ENCODE data around the gene MACF1. TPM values are rescaled to one million over a fixed set of nuclear protein-coding genes. Genes with fewer than 3 reads are reported as not detected.

Gene MACF1
- total and polyA plus RNA-seq, 9 donors, result 93.6 to 331 (median 247) TPM

DNA sequence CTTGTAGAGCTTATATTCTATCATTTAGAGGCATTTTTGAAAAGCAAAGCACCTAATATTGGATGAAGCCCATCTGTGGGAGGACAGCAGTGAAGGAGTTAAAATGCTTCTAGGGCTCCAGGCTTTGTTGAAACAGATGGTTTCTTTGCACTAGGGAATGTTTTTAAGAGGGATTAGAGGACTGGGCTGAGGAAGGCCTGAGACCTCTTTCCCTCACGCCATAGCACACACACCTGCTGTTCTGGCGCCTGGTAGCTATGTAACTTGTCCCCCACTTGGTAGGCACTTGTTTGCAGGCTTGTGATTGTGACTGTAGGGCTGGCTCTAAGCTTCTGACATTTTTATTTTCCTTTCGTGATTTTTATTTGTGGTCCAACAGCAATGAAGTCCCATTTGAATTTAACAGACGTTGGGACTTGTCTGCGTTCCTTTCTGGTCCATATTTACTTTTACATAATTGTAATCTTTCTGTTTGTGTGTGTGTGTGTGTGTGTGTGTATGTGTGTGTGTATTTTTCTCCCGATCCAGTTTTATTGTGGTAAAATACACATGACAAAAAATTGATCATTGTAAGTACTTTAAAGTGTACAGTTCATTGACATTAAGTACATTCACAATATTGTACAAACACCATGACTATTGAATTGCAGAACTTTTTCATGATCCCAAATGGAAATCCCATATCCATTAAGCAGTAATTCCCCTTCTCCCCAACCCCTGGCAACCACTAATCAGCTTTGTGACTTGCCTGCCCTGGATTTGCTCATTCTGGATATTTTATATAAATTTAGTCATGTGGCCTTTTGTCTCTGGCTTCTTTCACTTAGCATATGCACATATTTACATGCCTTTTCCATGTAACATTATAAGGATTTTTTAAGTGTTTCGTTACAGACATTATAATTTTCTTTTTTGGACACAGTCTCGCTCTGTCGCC, 33.5 kb upstream of the MACF1 start:
- Histone ChIP-seq H3K4me1 (ENCODE audit: insufficient read depth) (peaks cover 16% of the 10 kb centered on the region), H3K27ac (no peak overlapping the region), H3K4me3 (no peak overlapping the region), H3K27me3 (no peaks in the 10 kb centered on the region), H3K9me3 (no peaks in the 10 kb centered on the region), H3K36me3 (no peaks in the 10 kb centered on the region)
- 58 to 76% (median 61%) methylated on average over 9 of the region's 9 CpGs for WGBS, 3 donors
- no peak for DNase-seq
- no peak for TF ChIP-seq EP300 (IDR thresholded peaks at IDR 0.05)
- TF ChIP-seq, protein P1, sequence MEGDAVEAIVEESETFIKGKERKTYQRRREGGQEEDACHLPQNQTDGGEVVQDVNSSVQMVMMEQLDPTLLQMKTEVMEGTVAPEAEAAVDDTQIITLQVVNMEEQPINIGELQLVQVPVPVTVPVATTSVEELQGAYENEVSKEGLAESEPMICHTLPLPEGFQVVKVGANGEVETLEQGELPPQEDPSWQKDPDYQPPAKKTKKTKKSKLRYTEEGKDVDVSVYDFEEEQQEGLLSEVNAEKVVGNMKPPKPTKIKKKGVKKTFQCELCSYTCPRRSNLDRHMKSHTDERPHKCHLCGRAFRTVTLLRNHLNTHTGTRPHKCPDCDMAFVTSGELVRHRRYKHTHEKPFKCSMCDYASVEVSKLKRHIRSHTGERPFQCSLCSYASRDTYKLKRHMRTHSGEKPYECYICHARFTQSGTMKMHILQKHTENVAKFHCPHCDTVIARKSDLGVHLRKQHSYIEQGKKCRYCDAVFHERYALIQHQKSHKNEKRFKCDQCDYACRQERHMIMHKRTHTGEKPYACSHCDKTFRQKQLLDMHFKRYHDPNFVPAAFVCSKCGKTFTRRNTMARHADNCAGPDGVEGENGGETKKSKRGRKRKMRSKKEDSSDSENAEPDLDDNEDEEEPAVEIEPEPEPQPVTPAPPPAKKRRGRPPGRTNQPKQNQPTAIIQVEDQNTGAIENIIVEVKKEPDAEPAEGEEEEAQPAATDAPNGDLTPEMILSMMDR (IDR thresholded peaks at IDR 0.05), result no peak
- no peak for TF ChIP-seq POLR2A (IDR thresholded peaks at IDR 0.05)
- intact Hi-C loops (cut with DNase I), result no loop called here

DNA sequence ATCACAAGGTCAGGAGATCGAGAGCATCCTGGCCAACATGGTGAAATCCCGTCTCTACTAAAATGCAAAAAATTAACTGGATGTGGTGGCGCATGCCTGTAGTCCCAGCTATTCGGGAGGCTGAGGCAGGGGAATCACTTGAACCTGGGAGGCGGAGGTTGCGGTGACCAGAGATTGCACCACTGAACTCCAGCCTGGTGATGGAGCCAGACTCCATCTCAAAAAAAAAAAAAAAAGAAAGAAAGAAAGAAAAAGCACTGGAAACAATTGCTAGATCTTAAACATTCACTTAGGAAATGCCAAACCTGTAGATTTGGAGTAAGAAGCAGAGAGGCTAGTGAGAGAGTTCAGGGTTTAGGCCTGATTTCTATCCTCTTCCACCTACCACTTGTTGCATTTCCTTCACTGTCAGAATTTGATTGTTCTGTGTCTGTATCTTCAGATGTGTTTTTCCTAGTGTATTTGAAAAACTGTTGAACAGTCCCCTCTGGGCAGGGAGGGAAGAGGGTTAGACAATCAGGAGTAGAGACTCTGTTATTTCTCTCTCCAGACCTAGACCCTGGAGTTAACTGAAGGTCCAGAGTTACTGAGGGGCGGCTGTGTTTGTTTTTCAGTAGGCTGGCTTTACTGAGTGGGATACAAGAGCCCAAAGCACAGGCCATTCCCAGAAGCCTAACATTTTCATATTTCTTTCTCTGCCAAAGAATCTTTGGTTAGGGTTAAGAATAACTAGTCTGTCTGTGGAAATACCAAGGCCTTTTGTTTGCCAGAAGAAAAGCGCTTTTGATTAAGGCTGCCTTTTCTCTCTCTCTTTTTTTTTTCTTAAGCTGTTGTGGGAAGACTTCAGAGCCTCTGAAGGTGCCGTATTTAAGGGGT, 31.1 kb upstream of the MACF1 start:
- H3K27ac ChIP-seq, result peak overlapping the region; percentile 43 to 74
- peaks cover 14% of the 10 kb centered on the region for H3K4me1 ChIP-seq (ENCODE audit: insufficient read depth)
- H3K4me3 ChIP-seq, result no peak overlapping the region
- H3K27me3 ChIP-seq, result no peaks in the 10 kb centered on the region
- TF ChIP-seq POLR2A (IDR thresholded peaks at IDR 0.05) (no peak), EP300 (IDR thresholded peaks at IDR 0.05) (no peak)
- TF ChIP-seq, protein P1 (IDR thresholded peaks at IDR 0.05), result no peak
- no peaks in the 10 kb centered on the region for H3K9me3 ChIP-seq
- DNase-seq, result no peak
- intact Hi-C loops (cut with DNase I), result no loop called here
- no peaks in the 10 kb centered on the region for H3K36me3 ChIP-seq
- 54 to 64% (median 56%) methylated on average over 9 of the region's 9 CpGs for WGBS, 3 donors

DNA sequence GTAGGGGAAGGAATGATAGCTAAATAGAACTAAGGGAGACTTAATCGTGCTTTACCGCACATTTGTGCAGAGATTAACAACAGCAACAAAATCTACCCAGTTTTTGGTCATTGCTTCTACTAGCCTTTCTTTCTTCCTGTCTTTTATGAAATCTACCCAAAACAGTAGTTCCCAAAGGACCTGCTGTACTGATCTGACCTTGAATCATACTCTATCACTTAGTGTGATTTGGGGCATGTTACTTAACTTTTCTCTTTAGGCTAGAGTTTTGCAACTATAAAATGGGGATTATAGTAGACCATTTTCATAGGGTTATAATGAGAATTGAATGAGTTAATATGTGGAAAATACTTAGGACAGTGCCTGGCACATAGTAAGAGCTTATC, 30.5 kb upstream of the MACF1 start:
- H3K4me3 ChIP-seq, result no peak overlapping the region
- H3K4me1 ChIP-seq (ENCODE audit: insufficient read depth), result peaks cover 15% of the 10 kb centered on the region
- no peak for DNase-seq
- WGBS, 3 donors, result 4 to 14% (median 7%) methylated on average over 2 of the region's 2 CpGs
- H3K36me3 ChIP-seq, result no peaks in the 10 kb centered on the region
- H3K27ac ChIP-seq, result peak overlapping the region; percentile 43 to 74
- intact Hi-C loops (cut with DNase I), result no loop called here
- no peaks in the 10 kb centered on the region for H3K9me3 ChIP-seq
- H3K27me3 ChIP-seq, result no peaks in the 10 kb centered on the region
- TF ChIP-seq, protein P1 (IDR thresholded peaks at IDR 0.05), result no peak
- TF ChIP-seq EP300 (IDR thresholded peaks at IDR 0.05) (no peak), POLR2A (IDR thresholded peaks at IDR 0.05) (no peak)

DNA sequence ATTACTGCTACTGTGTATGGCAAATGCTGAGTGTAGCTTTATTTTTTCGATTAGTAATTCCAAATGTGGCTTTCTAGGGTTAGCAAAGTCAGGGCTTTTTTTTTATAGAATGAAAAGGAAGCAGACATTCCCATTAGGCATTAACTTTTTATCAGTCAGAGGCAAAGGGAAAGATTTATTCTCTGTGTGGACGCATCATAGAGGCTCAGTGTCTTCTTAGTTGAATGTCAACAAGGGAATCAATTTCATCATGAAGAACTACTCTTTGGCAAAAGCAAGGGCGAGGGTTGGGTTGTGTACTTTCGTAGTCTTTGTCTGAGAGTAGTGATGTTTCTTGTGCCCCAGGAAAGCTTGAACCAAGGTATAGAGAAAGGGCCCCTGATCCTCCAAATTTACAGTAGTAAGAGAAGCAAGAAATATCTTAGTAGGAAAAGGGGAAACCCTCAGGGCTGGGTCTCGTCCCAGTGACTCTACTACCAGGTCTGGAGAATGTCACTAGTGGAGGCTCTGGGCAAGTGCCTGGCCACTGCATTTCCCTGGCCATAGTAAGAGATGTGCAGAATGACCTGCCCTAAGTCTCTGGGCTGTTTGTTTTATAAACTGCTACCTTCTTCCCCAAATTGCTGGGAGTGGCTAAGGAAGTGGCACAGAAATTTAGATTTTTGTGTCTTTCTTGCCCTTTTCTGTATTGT, 30.0 kb upstream of the MACF1 start:
- TF ChIP-seq POLR2A (IDR thresholded peaks at IDR 0.05) (no peak), EP300 (IDR thresholded peaks at IDR 0.05) (no peak)
- TF ChIP-seq, protein P1 (IDR thresholded peaks at IDR 0.05), result no peak
- Histone ChIP-seq H3K4me3 (no peak overlapping the region), H3K9me3 (no peaks in the 10 kb centered on the region), H3K4me1 (ENCODE audit: insufficient read depth) (peaks cover 18% of the 10 kb centered on the region), H3K36me3 (no peaks in the 10 kb centered on the region), H3K27me3 (no peaks in the 10 kb centered on the region), H3K27ac (peak overlapping the region; percentile 43 to 74)
- intact Hi-C loops (cut with DNase I), result no loop called here
- WGBS, 3 donors, result 40 to 51% (median 50%) methylated on average over 5 of the region's 5 CpGs
- DNase-seq, result no peak
